ENCODE data around the gene CASZ1.

GRCh38 chr1:10617931-10618885, 178.2 kb downstream of the CASZ1 start:
- TF ChIP-seq CTCF (IDR thresholded peaks at IDR 0.05 in 8 of 11, conservative IDR thresholded peaks at IDR 0.05 in 3 of 11), result no peak
- TF ChIP-seq POLR2A (IDR thresholded peaks at IDR 0.05), result no peak
- no peak for TF ChIP-seq POLR2AphosphoS5 (IDR thresholded peaks at IDR 0.05)

All from spleen (tissue), 7 donors.